Cerebellar cortex (tissue), 1 donor: ENCODE data around the gene SLC6A19.

Experiments used
- DNase-seq: peaks from one replicate; pipeline ENCODE4 v3.0.0-alpha.2; 2015; ENCODE audit warnings: low spot score

Gene SLC6A19

GRCh38 chr5:1166370-1166769 lies 35.0 kb upstream of the SLC6A19 start:
- DNase-seq, result no peak

GRCh38 chr5:1167361-1167727 lies 34.1 kb upstream of the SLC6A19 start:
- no peak for DNase-seq

GRCh38 chr5:1167728-1168709 lies 33.4 kb upstream of the SLC6A19 start:
- DNase-seq, result peak; percentile 77

- no peak for DNase-seq
Measured at GRCh38 chr5:1168796-1169195, 32.6 kb upstream of the SLC6A19 start.

GRCh38 chr5:1169211-1170115 lies 31.9 kb upstream of the SLC6A19 start:
- no peak for DNase-seq

- DNase-seq, result no peak
Measured at GRCh38 chr5:1171340-1171941, 30.0 kb upstream of the SLC6A19 start.

GRCh38 chr5:1172007-1172581 lies 29.3 kb upstream of the SLC6A19 start:
- no peak for DNase-seq

GRCh38 chr5:1172670-1173404 lies 28.6 kb upstream of the SLC6A19 start:
- no peak for DNase-seq

- DNase-seq, result no peak
Measured at GRCh38 chr5:1173485-1174070, 27.8 kb upstream of the SLC6A19 start.

- DNase-seq, result peak; percentile 21
Measured at GRCh38 chr5:1174122-1174936, 27.1 kb upstream of the SLC6A19 start.

GRCh38 chr5:1175015-1175414 lies 26.4 kb upstream of the SLC6A19 start:
- no peak for DNase-seq

GRCh38 chr5:1175801-1176472 lies 25.5 kb upstream of the SLC6A19 start:
- DNase-seq, result no peak

- peak; percentile 5 for DNase-seq
Measured at GRCh38 chr5:1176473-1177391, 24.7 kb upstream of the SLC6A19 start.

- no peak for DNase-seq
Measured at GRCh38 chr5:1177826-1178528, 23.4 kb upstream of the SLC6A19 start.

GRCh38 chr5:1178529-1179382 lies 22.6 kb upstream of the SLC6A19 start:
- no peak for DNase-seq

GRCh38 chr5:1179383-1179715 lies 22.0 kb upstream of the SLC6A19 start:
- DNase-seq, result no peak

- DNase-seq, result no peak
Measured at GRCh38 chr5:1180096-1180495, 21.3 kb upstream of the SLC6A19 start.
